Ramos (cell line): Measurements from ENCODE around the gene TRPM8.

Experiments
- in situ Hi-C: fragments of 300-500 bp; cut with MboI; formaldehyde crosslinking; loops from one replicate; pipeline ENCODE4 v1.14.3; 2022; ENCODE audit warnings: low sequenced_read_pairs; ENCODE audit not compliant: unreplicated experiment

TRPM8 gene

DNA sequence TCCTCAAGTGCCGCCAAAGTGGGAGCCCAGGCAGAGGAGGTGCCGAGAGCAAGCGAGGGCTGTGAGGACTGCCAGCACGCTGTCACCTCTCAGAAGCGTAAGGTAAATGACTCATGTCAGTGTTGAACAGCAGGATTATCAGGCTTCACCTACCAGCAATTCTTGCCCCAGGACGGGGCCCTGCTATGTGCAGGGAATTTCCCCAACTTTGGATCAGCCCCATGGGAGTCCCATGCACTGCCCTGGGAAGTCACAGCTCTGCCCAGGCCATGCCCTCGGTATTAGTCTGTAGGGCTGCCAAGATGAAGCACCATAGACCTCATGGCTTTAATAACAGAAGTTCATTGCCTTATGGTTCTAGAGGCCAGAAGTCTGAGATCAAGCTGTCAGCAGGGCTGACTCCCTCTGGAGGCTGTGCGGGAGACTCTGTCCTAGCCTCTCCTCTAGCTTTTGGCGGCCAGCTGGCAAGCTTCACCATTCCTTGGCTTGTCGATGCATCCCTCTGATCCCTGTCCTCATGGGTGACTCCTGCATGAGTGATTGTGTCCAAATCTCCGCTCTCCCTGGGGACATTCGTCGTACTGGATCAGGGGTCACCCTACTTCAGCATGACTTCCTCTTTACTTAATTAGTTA, 55.9 kb downstream of the TRPM8 start:
- in situ Hi-C loops, result no loop called here

DNA sequence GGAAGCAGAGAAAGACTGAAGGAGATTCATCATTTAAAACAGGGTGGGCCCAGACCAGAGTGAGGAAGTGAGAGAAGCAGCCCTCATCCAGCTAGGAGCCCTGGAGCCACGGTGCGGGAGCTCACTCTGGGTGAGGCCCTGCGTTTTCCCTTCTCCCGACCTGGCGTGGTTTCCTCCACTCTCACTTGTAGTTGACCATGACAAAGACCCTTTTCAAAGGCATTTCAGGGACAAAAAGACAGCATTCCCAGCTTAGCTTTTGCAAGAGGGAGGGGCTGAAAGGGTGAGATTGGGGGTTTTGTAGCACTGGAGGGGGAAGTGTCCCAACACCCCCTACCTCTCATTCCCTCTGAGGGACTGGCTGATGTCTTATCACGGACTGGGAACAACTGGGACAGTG, 56.6 kb downstream of the TRPM8 start:
- in situ Hi-C loops, result no loop called here

DNA sequence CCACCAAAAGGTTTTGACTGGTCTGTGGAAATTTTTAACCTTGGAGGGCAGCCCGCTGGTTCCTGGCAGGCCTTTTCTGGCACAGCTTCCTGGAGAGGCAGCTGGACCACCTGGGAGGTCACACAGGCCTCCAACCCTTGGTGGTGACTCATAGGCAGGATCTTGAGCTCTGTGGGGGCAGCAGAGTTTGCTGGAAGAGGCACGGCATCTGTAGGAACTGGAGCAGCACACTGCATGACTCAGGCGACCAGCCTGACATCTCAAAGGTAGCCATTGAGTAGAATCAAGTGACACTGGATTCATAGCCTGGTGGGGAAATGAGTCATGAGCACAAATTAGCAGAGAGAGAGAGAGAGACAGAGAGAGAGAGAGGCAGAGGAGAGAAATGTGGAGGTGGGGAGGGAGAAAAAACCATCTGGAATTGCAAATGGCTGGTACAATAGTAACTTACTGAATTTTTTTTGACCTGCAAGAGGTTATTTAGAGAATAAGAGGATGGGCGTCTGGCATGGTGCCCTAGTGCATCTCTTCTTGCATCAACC, 57.4 kb downstream of the TRPM8 start:
- in situ Hi-C loops, result no loop called here

DNA sequence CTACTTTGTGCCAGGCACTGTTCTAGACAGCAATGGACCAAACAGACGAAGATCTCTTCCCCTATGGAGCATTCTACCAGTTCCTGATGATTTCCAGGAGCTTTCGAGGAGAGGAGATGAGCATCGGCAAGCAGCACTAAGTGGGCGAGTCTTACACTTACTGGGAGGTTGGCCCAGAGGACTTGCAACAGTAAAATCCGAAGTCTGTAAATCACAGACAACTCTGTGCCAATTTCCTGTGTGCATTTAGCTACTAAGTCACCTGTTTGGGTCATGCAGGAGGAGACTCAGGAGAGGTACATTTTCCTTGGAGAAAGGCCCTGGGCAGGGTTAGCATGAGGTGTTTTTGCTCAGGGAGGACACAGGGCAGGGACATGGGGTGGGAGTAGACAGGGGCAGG, 58.9 kb downstream of the TRPM8 start:
- in situ Hi-C loops, result no loop called here

DNA sequence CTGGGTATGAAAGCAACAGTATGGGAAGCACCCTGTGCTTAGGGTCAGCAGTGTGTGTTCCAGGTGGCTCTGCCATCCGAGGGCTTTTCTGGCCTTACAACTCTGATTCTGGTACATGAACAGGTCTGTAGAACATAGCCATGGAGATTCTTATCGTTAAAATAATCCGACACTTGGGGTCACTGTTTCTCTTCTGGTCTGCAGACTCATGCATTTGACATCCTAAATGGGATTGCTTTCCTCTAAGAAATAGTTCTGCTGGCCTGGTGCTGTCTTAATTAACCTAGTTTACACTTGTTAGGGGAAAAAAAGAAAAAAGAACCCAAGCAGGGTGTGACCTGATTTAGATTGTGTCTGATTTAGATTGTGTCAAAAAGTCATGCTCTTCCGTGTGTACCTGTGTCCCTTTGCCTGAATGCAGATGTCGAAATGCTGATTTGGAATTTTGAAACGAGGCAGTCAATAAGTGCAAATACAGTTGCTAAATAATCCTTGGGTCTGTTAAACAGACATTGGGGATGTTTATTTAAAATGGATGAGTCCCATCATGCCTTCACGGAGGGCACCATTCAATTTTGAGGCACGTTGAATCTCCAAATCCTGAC, 59.6 kb downstream of the TRPM8 start:
- in situ Hi-C loops, result no loop called here

DNA sequence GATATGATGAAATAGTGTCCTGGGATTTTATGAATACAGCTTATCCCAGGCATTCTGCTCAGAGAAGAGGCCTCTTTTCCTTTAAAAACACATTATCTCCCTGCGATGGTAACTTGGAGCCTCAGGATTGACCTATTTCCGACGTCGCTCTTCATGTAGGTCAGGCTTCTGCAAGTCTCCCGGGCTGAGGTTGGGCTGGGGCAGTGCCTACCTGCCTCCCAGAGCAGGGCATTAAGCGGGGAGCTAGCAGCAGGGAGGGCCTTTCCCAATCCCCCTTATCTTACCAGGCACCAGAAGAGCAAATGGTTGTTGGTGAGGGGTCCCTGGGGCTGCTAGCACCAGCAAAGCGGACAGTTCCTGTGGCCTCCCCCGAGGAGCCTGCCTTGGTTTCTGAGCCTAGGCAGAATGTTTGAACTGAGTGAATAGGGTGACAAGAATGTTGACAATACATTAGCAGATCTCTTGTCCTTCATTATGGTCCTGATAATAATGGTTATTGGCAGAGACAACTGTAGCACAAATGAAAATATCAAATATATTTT, 60.2 kb downstream of the TRPM8 start:
- in situ Hi-C loops, result no loop called here

DNA sequence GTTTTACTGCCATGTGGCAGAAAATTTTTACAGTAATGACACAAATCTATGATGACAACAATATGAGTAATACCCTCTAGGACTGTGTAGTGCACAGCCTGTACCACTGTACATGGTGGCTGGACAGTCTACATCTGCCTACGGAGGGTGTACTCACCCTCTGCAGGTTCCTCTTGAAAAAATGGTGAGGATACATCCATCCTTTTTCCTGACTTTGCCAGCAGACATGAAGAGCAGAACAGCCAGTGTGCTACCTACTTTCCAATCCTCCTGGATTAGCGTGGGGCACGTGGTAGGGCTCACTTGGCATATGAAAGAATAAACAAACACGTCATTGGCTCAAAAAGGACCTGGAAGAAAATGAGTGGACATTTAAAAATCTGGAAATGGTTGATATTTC, 62.6 kb downstream of the TRPM8 start:
- in situ Hi-C loops, result no loop called here

DNA sequence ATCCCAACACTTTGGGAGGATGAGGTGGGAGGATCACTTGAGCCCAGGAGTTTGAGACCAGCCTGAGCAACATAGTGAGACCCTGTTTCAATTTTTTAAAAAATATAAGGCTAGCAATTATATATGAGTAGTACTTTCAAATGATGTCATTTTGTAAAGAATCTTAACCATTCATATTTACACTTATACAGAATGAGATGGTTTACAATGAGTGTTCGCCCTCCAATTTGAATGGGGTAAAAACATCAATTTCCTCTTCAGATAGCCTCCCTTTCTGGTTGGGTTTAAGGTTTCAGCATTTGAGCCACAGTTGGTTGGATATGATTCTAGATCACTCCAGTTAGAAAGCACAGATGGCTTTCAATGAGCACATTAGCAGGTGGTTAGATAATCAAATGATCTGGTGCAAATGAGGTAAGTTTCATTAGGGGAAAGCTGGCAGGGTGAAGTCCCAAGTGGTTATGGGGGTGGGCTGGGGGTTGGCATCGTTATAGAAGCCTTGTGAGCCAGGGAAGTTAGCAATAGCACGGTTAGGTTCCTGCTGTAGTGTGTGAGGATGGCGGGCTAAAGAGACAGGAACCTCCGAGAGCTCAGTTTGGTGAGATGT, 63.9 kb downstream of the TRPM8 start:
- in situ Hi-C loops, result no loop called here

DNA sequence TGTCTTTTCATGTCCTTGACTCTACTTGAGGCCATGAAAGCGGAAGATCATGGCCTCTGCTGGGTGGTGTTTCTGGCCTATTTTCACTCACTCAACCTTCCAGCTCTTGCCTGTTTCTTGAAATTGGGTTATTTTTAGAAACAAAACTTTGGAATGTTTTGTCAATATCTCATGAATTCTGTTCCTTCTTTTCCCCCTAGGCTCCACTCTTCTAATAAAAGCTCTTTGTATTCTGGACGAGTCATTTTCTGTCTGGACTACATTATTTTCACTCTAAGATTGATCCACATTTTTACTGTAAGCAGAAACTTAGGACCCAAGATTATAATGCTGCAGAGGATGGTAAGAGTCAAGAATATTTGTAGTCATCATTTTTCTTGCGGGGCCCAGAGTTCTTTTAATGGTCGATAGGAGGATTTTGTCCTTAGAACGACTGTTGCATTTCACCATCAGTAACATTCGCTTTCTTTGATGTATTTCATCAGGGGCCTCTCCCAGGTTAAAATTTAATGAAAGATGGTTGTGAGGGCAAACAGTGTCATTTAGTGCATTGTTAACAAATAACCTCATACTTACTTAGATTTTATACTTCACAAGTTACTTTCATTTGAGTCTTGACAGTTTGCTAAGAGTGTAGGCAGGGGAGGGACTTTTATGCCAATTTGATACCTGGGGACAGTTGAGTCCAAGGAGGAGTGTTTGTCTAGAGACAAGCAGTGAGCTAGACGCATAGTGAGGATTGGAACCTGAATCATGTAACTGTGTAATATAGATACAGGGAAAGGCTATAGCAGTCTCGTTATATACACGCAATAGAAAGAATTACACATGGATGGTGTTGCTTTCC, 64.6 kb downstream of the TRPM8 start:
- in situ Hi-C loops, result no loop called here

DNA sequence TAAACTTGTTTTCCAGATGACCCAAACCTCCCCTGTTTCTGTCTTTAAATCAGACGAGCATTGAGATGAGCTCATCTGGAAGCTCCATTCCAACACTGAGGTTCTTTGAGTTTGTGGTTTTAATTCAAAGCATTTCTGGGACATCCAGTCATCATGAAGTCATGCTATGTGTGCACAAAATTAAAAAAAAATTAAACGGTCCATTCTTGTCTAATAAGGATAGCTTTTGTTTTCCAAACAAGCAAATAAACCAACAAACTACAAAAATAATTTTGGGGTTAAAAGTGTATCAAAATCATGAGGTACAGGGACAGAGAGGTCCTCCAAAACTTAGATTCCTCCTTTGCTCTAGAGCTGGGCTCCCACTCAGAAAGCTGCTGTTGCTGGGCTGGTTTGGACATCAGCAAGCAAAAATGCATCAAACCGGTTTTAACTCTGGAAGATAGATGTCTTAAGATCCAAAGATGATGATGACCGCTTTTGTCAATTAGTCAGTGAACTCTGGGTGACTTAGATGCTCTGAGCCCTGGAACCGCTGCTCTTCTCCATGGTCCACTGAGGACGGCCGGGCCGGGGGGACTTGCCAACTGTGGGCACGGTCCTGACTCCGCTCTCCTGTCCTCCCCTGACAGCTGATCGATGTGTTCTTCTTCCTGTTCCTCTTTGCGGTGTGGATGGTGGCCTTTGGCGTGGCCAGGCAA, 65.4 kb downstream of the TRPM8 start:
- in situ Hi-C loops, result no loop called here

DNA sequence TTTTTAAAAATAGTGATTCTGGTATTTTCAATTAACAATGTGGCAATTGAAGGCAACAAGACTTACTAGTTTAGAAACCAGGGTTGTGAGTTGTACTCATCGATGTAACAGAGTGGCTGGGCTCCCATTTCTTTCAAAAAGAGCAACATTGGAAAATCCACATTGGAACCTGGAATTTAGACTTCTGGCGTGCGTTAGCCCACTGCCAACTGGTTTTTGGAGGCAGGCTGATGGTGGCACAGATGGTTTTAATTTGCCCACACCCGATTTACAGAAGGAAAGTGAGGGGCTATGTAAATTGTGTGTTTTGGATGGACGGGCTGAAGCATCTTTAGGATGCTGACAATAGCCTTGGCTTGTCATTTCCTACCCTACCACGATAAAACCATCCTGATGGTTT, 66.3 kb downstream of the TRPM8 start:
- in situ Hi-C loops, result no loop called here

DNA sequence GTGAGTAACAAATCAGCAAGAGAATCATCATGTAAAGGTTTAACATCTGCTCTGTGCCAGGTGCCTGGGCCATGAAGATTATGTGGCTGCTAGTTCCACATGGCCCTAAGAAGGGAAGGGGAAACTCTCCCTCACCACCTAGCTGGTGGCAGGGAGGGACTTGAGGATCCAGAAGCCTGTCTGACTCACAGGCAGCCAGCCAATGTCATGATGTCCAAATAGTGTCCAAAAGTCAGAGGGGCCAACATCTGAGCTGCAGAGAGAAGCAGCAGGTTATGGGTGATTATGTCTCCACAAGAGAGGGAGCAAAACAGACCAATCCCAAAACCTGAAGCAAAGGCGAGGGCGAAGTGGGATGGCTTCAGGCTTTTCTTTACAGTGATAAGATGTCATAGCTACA, 71.4 kb downstream of the TRPM8 start:
- in situ Hi-C loops, result no loop called here

DNA sequence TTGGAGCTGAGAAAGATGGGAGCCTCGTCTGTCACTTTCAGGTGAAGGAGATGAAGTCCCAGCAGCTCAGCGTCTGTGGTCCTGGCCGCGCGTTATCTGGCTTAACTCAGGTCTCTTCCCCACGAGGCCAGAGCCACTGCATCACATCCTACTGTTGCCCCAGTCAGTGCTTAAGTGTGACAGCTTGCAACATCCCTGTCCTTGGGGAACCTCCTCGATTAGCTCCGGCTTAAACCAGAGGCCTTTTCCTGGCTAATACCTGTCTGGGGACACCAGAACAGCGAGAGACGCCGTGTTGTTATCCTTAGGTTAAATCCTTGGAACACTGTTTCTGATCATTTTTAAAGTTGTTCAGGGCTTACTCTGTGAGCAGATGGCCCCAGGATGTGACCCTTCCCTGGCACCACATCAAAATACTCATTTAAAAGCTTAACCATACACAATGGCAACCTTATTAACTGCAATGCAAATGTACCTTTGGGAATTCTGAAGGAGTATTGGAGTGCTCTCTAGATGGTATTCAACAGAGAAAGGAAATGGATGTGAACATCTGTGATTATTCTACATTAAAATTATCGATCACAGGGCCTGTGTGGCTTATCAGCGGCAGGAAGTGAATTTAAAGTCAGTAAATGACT, 72.2 kb downstream of the TRPM8 start:
- in situ Hi-C loops, result no loop called here

DNA sequence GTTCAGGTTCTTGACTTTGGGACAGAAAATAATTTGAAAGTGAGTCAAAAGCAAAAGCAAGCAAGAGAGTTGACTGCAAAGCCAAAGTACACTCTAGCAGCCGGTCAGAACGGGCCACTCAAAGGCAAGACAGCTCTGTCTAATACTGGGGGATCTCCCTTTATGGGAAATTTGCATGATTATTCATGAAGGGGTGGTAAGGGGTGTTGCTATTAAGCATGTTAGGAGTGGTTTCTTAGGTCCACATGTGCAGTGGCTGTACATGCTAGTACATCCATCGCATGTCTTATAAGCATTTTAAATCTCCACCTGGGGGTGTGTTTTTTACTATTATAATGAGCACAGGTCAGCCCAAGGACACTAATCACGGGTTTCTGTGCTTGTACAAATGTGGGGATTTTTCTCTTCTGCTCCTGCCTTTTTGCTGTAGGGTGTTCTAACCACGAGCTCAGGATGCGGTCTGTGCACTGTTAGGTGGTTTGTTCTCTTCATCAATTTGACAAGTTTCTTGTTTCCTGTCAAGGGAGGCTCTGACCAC, 73.2 kb downstream of the TRPM8 start:
- in situ Hi-C loops, result no loop called here

DNA sequence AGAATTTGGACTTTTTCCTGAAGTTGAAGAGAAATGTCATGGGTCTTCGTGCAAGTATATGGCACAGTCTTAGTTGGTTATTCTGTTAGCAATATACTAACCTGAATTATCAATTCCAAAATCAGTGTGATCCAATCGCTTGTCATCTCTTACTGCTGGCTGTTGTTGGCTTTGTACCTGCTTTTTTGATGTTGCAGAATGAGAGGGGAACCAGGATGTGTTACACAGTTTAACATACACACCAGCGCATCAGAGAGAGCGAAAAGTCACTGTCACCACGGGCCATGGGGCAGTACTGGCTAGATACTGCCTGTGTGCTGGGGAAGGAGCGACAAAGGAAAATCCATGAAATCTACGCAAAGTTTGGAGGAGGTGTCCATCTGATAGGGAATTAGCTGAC, 74.0 kb downstream of the TRPM8 start:
- in situ Hi-C loops, result no loop called here

DNA sequence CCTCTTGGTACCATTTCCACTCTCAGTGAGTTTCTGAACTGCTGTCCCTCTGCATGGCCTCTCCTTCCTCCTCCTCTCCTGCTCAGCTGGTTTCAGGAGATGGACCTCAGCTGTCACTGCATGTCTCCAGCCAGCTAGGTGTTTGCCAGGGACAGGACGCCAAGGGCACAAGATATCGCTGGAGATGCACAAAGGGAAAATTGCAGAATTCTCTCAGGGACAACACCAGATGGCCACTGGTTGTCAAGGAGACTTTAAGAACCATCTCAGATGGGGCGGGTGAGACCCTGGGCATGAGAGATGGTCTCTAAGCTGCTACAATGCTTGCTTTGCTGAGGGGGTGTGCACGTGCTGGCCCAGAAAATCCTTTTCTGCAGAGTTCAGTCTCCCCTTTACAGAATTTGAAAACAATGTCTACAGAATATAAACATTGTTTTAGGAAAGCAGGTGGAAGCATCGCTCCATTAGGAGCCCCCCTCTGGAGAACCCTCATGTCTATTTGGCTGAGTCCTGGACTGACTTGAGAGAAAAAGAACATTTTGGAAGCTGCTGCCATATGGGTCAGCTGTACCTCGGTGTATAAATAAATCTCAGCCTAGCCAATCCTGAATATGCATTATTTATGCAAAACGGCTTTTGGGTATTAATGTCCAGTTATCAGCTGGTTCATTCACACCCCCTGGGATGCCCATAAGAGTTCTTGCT, 75.5 kb downstream of the TRPM8 start:
- in situ Hi-C loops, result no loop called here

DNA sequence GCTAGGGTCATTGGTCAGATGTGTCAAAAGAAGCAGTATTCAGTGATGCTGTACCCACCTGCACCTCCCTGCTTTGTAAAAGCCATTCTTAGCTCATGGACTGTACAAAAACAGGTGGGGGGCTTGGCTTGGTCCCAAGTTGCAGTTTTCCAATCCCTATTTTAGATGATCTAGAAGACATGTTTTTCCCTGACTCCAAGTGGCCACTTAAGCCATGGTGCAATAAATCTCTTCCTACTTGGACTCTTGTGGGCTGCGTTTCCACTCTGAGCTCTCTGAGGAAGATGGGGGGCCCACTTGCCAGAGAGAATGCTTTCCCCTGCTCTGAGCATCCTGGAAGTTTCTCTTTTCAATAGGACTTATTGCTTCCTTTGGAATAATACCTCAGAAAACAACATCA, 76.3 kb downstream of the TRPM8 start:
- in situ Hi-C loops, result no loop called here

DNA sequence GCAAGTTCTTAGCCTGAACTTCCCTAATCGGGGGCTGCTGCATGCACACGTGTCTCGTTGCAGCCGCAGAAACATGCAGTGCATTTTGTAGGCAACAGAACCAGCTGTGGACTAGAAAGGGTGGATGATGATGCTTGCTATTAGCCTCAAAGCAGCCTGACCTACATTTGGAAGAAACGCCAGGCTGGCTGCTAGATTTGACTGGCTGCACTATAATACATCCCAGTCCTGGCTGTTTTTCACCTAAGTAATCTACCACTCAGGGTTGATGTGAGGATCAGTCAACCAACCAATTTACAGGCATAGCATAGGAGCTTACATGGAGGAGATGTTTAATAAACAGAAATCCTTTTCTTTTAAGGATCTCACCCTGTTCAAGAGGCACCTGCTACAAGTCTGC, 77.0 kb downstream of the TRPM8 start:
- in situ Hi-C loops, result no loop called here

DNA sequence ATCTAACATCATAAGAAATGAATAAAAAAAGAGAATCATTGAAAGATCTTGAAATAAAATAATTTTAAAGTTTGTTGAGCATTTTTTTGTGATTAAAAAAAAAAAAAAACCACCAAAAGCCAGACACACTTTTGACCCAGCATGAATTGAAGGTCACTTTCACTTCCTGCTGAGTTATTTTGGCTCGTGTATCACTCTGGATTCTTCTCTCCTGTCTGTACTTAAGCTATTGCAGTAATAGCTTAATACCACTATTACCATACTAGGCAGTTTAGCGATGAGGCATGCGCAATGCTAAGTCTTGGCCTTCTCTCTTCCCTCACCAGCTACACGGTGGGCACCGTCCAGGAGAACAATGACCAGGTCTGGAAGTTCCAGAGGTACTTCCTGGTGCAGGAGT, 78.8 kb downstream of the TRPM8 start:
- in situ Hi-C loops, result no loop called here
